K562 (cell line): ENCODE measurements around the gene LRRC27. TPM values are rescaled to one million over a fixed set of nuclear protein-coding genes. Genes with fewer than 3 reads are reported as not detected.

Experiments
- ATF1 ChIP-seq, 2 experiments: fragments of 450-650 bp in 1 of 2; IDR thresholded peaks; 2 replicates each; pipeline ENCODE4 v1.6.1; 2016; ENCODE audit warnings: missing compliant biosample characterization in 1 of 2, missing genetic modification characterization in 1 of 2
- CBFA2T3 ChIP-seq: fragments of 450-650 bp; IDR thresholded peaks from 2 replicates; pipeline ENCODE4 v1.6.1; 2017
- DMBX1 ChIP-seq: fragments of 250-450 bp; sonication (Bioruptor Pico); IDR thresholded peaks from 2 replicates; pipeline ENCODE4 v1.8.0; 2022; ENCODE audit warnings: inconsistent platforms, mild to moderate bottlenecking, moderate library complexity, borderline replicate concordance
- ETV1 ChIP-seq: fragments of 450-650 bp; conservative IDR thresholded peaks from 2 replicates; pipeline ENCODE4 v1.6.1; 2016; ENCODE audit warnings: missing genetic modification characterization, control low read depth, low read depth, missing compliant biosample characterization
- GABPA ChIP-seq: fragments of 200-800 bp; sonication (Bioruptor generic); conservative IDR thresholded peaks from 2 replicates; pipeline ENCODE4 v1.6.1; 2016; ENCODE audit warnings: low read depth, missing genetic modification characterization, missing compliant biosample characterization
- MGA ChIP-seq: fragments of 450-650 bp; IDR thresholded peaks from 2 replicates; pipeline ENCODE4 v1.6.1; 2016; ENCODE audit warnings: mild to moderate bottlenecking, moderate library complexity
- SMAD4 ChIP-seq: fragments of 250-450 bp; sonication (Bioruptor Pico); conservative IDR thresholded peaks from 2 replicates; pipeline ENCODE4 v1.8.0; 2021; ENCODE audit warnings: inconsistent platforms, mild to moderate bottlenecking, moderate library complexity
- TAF1 ChIP-seq: IDR thresholded peaks from 2 replicates; pipeline ENCODE4 v1.6.1; 2011; ENCODE audit warnings: mild to moderate bottlenecking, low read length, moderate library complexity; ENCODE audit not compliant: insufficient read depth, control insufficient read depth, severe bottlenecking; ENCODE audit errors: extremely low read depth
- TEAD1 ChIP-seq, 2 experiments: fragments of 450-650 bp in 1 of 2; sonication (generic) in 1 of 2; formaldehyde crosslinking; IDR thresholded peaks; 2 replicates each; pipeline versions ENCODE4 v1.4.0 to v1.8.0; 2020 to 2022; ENCODE audit warnings: mild to moderate bottlenecking in 2 of 2, missing genetic modification reagents in 1 of 2
- ZBTB26 ChIP-seq: fragments of 450-650 bp; formaldehyde crosslinking; IDR thresholded peaks from 2 replicates; pipeline ENCODE4 v1.4.0; 2022; ENCODE audit warnings: missing genetic modification characterization
- ZNF121 ChIP-seq: sonication (generic); formaldehyde crosslinking; conservative IDR thresholded peaks from 2 replicates; pipeline ENCODE4 v1.8.0; 2022; ENCODE audit warnings: missing genetic modification reagents
- polyA plus RNA-seq, 8 experiments: library from polyadenylated mRNA; depleted of rRNA in 4 of 8; stranded (reverse) in 5 of 8; unstranded in 3 of 8; fragments of >200 nt; fragmentation: Nextera tagmentation in 2 of 8; fragmentation: Illumina TruSeq in 1 of 8; extraction: Ambion mirVana in 2 of 8; extraction: Trizol in 1 of 8; gene quantifications; 2 replicates each; pipeline versions ENCODE4 v1.2.1 to v1.2.3, GENCODE V29; 2011 to 2014; ENCODE audit warnings: inconsistent platforms in 1 of 8, missing spikeins in 1 of 8
- total RNA-seq, 7 experiments: library from RNA; depleted of rRNA in 6 of 7; stranded (reverse); fragments of >200 nt in 6 of 7; fragmentation: Illumina TruSeq in 2 of 7; extraction: Trizol in 2 of 7; gene quantifications; 2 replicates each; pipeline versions ENCODE4 v1.2.1 to v1.2.3, GENCODE V29; 2011 to 2021; ENCODE audit warnings: low replicate concordance in 1 of 7

Gene LRRC27
- total and polyA plus RNA-seq, 9 of the 15 experiments (the other 6 are each of a cell fraction or from before 2014, with no cell fraction given), result 0.10 to 2.7 (median 1.4) TPM

- TF ChIP-seq MGA (peak; percentile 25; the same call in 1 of the 2 replicates), ZNF121 (CRISPR knock-in tag) (no peak), ATF1 (CRISPR knock-in tag; IDR thresholded peaks at IDR 0.05) (no peak), ATF1 (tag; IDR thresholded peaks at IDR 0.05) (peak; percentile 41; the same call in 1 of the 2 replicates), ZBTB26 (CRISPR knock-in tag) (no peak), DMBX1 (CRISPR knock-in tag) (0 out of 2 replicates have a peak, but pooled peaks have one; percentile 21), CBFA2T3 (0 out of 2 replicates have a peak, but pooled peaks have one; percentile 15), TEAD1 (CRISPR knock-in tag; IDR thresholded peaks at IDR 0.05) (no peak), TAF1 (peak; percentile 36), ETV1 (tag) (peak; percentile 80), SMAD4 (peak; percentile 23; the same call in 1 of the 2 replicates), GABPA (peak; percentile 65)
Measured at GRCh38 chr10:132329565-132330485, 2.2 kb upstream of the LRRC27 start (continued).
